GM18508 (cell line): ENCODE data around the gene AMPH.

Experiments
- ATAC-seq: cut with Tn5 transposase; IDR thresholded peaks from one replicate; pipeline ENCODE4 v1.9.1; 2021; ENCODE audit warnings: moderate number of reproducible peaks; ENCODE audit not compliant: insufficient read depth, unreplicated experiment

AMPH gene

DNA sequence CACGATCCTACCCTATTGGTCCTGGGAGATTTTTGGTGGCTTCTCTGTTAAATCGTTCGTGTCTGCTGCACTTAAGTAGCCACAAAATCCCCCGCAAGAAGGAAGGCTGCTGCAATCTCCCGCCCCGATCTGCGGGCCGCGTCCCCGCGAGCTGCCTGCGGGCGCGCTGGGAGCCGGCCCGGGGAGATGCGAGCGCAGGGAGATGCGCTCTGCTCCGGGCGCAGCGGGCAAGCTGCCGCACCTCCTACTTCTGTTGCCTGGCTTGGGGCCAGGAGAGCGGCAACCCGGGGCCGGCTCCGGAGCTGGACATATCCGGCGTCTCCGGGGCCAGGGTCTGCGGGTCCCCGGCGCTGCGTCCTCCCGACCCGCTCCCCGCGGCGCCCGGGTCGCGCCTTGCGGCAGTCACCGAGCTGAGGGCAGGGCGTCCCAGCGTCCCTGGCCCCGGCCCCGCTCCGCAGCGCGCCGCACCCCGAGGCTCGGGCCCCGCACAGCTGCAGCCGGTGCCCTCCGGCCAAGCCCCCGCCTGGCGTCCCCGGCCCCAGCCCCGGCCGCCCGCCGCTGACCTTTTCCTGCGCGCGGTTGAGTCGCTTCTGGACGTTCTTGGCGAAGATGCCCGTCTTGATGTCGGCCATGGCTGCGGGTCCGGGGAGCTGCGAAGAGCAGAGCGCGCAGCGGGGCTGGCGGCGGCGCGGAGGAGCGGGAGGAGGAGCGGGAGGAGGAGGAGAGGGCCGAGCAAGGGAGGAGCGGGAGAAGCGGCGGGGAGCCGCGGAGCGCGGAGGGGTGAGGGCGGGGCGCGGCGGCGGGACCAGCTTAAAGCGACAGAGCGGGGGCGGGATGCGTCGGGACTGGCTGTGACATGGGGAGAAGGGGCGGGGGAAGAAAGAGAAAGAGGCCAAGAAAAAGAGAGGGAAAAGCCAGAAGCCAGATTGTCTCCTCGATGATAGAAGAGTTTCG, at the start of gene AMPH:
Gene AMPH (minus strand): TSS at position 654 of the 954 bp plus-strand sequence. CDS start 22 bp downstream, at position 632.
- ATAC-seq, result no peak

DNA sequence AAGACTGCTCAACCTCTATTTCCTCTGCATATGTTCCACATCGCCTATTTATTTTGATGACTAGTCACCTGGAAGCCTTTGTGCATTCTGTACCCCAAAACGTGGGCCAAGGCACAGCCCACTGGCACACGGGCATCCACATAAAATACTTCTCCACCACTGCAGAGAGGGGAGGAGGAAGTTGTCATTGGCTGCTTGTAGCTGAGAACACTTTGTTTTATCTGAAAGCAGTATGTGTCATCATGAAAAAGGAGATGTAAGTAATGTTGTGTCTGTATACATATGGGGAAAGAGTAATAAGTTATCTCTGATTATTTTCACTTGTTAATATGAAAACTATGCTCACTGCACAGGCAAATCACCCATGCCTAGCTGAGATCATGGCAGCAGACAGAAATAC, 48.2 kb upstream of the AMPH start:
- no peak for ATAC-seq

DNA sequence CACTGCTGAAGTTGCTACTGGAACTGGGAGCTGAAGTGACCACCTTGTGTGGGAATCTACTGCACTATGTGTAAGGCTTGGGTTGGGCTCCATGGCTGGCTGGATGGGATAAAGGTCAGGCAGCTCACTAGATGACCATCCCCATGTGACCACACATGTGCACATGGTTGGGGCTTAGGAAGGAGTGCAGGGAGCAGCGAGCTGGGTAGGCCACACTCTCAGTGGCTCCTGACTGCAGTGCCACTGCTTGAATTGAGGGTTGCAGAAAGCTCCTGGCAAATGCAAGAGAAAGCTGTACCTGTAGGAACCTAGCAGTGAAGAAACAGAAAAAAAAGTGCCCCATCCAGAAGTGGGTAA, 47.5 kb upstream of the AMPH start:
- ATAC-seq, result no peak

DNA sequence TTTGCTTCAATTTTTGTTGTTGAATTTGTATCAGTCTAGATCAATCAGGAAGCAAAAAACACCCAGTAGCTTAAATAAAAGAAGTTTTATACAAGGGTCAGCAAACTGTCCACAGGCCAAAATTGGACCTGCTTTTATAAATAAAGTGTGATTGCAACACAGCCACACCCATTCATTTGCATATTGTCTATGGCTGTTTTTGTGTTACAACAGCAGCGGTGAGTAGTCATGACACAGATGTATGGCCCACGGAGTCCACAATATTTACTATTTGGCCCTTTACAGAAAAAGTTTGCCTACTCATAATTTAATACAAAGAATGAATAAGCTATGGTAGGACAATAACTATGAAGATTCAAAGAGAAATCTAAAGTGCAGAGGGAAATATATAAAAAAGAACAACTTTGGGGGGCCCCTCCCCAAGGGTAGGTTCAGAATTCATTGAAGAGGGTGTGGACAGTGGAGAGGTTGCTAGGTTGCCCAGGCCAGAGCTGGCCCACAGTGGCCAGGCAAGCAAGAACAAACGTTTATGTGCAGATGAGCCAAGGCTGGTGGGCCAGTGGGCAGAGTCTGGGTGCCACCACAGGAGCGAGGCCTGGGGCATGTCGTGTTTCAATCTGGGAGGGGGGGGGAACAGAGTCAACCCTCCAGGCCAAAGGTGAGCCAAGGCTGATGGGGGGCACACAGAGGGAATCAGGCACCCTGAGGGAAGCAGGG, 47.0 kb upstream of the AMPH start:
- no peak for ATAC-seq

DNA sequence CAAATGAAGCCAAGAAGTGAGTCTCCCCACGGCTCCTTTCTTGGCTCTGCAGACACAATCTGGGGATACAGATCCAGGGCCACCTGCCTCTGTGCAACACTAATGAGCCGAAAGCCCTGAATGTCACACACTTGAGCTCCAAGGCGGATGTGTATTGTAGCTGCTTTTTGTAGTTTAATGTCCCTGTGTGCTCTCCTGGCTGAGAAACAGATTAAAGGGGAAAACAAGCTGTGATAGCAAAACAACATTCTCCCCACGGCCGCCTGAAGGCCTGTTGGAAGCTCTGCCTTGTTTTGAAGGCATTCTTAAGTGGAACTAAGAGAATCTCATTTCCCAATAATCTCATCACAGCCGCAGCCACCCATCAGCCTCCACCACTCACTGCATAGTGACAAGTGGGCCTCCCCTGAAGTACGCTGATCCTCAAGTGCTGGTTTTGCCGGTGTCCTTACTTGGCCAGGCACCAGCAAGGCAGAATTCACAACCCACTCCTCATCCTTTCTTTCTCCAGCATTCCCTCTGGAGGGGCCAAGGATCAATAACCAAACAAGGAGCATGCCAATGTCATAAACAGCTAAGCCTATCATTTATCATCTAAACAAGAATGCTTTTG, 44.4 kb upstream of the AMPH start:
- no peak for ATAC-seq

DNA sequence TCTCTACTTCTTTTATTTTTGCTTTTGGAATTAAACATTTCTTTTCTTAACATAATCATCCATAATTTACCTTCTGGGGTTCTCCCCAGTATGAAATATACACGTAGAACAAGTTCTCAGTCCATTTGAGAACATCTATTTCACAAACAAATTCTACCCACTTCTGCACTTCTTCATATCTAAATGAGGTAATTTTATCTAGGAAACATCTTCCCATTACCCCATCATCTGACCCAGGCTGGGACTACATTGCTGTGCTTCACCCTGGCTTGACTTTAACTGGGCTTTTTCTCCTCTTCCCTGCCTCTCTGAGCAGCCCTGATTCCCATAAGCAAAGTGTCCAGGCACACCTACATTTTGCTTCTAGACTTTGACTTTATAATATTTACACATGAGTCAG, 43.3 kb upstream of the AMPH start:
- no peak for ATAC-seq

DNA sequence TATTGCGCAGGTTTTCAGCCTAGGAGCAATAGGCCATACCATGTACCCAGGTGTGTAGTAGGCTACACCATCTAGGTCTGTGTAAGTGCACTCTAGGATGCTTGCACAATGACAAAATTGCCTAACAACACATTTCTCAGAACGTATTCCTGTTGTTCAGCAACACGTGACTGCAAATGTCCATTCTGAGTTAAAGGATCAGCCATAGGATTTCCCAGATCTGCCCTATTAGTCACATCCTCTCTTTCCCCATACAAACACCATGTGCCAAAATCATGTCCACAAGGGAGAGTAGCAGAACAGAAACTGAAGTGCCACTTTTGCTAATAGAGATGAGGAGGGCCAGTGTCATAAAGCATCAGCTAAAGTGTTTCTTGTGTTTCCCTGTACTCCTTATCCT, 42.6 kb upstream of the AMPH start:
- ATAC-seq, result no peak

DNA sequence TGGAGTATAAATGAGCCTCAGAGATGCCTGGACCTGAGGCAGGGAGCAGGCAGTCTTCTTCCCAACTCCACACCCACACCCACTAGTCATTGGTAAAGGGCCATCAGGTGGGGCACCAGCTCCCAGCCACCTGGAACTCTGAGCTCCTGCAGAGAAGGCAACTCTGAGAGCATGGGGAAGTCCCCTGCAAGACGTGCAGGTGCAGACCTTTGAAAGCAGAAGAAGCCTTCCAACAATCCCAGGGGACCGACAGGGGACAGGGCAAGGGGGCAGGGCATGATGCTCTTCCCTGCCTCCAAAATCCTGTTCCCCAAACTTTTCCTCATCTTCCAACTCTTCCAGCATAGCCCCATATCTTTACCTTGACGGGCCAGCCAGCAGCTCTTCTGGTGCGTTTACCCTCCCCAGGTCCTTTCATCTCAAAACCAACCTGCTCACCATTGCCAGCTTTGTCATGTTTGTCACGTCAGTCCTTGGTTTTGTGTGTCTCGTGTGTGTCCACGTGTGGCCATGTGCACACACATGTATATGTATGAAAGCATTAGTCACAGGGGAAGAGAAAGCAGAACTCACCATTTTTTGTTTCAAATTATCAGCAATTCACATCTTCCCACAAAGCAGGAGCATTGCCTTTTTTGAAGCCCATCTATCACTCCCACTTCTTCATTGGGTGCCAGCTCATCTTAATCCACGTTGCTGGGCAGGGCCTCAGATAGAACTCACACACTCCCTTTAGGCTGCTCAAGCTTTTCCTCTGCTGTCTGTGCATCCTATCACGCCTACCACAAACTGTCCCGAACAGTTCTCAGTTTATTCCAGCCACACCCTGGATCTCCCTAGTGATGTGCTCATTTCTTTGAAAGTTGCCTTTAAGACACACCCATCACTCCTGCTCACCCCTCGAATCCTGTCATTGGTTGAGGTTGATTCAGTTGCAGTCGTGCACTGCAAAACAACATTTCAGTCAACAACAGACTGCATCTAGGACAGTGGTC, 41.0 kb upstream of the AMPH start:
- no peak for ATAC-seq

DNA sequence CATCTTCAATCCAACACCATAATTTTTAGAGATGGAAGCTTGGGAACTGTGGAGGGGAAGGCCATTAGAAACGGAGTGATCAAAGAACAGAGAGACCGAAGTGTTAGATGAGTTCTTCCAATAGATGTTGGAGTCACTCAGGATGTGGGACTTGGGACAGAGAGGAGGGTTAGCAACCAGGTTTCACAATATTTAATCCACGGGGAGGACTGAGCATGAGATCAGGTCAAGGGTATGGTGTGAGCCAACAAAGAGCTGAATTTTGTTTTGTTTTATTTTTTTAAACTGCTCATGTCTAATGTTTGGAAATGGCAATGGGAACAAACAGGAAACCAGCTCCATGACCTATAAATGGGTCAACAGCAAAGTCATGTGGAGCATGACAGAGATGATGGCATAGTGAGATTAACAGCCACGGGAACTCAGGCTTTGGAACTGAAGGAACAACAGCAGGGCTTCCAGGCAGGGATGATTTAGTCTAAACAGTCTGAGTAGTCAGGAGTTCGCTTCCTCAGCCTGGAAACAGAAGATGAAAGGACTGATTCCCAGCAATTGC, 38.9 kb upstream of the AMPH start:
- ATAC-seq, result no peak

DNA sequence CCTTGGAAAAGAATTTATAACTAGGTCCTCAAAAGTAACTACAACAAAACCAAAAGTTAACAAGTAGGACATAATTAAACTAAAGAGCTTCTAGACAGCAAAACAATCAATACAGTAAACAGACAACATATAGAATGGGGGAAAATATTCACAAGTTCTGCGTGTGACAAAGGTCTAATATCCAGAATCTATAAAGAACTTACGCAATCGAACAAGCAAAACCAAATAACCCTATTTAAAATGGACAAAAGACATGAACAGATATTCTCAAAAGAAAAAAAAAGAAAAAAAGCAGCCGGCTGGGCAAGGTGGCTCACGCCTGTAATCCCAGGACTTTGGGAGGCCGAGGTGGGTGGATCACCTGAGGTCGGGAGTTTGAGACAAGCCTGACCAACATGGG, 33.8 kb upstream of the AMPH start:
- ATAC-seq, result no peak

DNA sequence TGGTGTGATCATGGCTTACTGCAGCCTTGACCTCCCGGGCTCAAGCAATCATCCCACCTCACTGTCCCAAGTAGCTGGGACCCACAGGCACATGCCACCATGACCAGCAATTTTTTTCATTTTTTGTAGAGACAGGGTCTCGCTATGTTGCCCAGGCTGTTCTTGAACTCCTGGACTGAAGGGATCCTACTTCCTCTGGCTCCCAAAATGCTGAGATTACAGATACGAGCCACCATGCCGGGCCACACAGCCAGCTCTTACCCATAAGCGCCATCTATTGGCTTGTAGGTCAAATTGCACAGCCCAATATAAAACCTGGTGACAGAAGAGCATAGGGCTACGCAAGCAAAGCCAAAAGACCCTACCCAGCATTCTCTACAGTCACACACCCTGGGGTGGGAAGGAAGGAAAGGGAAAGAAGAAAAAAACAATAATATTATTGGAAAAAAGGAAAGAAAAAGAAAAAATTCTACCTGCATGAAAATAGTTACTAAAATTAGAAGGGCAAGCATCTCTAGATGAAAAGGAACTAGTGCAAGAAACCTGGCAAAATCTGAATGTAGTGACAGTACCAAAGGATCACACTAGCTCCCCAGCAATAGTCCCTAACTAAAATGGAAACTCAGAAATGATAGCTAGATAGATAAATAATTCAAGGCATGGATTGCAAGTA, 29.4 kb upstream of the AMPH start:
- ATAC-seq, result no peak

DNA sequence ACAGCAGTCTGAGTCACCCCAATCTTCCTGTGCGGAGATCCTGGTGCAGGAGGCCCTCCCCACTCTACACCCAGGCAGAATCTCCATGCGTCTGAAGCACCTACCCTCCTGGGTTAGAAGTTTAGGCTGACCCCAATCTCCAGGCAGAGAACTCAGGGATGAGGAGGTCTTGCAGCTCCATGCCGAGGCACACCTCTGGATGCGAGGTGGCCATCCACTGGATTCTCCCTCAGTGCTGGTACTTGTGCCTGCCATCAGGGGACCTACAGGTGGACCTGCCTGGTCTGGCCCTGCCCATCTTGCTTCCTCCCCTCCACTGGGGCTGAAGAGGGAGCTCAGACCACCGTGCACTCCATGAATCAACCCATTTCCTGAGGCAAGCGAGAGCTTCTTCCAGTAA, 28.8 kb upstream of the AMPH start:
- no peak for ATAC-seq

DNA sequence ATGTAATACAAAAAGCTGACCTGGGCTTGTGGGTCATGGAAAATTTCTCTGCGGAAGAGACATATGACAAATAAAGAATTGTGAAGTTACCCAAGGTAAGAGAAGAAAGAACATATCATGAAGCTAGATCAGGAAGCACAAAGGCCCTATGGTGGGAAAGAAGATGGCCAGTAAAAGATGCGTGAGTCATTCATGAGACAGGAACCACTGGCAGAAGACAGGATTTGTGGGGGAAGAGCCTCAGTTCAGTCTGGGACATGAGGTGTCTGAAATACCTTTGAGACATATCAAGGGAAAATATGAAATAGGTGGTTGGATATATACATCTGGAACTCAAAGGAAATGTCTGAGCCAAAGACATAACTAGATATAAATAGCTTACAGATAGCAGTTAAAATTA, 27.7 kb upstream of the AMPH start:
- no peak for ATAC-seq

DNA sequence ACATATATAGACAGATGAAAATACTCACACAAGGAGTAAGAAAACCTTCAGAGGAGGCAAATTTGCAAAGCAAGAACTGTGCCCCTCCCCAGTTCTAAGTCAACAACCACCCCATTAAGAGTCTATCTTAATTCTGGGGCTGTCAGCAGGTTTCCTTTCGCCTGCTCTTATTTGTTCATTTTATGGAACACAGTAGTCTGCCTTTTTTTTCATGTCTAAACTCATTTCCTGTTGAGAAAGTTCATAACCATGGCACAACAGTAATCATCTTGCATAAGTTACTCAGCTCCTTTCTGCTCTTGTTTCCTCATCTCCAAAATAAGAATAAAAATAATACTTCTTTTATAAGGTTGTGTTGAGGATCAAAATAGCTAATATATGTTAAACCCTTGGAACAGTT, 25.8 kb upstream of the AMPH start:
- ATAC-seq, result no peak

DNA sequence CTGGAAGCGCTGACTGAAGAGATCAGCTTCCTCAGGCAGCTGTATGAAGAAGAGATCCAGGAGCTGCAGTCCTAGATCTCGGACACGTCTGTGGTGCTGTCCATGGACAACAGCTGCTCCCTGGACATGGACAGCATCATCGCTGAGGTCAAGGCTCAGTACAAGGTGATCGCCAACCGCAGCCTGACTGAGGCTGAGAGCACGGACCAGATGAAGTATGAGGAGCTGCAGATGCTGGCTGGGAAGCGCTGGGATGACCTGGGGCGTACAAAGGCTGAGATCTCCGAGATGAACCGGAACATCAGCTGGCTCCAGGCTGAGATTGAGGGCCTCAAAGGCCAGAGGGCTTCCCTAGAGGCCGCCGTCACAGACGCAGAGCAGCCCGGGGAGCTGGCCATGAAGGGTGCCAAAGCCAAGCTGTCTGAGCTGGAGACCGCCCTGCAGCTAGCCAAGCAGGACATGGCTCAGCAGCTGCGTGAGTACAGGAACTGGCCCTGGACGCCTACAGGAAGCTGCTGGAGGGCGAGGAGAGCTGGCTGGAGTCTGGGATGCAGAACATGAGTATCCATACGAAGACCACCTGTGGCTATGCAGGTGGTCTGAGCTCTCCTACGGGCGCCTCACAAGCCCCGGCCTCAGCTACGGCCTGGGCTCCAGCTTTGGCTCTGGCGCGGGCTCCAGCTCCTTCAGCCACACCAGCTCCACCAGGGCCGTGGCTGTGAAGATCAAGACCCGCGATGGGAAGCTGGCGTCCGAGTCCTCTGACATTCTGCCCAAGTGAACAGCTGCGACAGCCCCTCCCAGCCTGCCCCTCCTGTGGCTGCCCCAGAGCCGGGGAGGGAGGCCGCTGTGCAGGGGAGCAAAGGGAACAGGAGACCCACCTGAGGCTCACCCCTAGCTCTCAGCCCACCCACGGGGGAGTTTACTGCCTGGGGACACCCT, 24.9 kb upstream of the AMPH start:
- ATAC-seq, result no peak

DNA sequence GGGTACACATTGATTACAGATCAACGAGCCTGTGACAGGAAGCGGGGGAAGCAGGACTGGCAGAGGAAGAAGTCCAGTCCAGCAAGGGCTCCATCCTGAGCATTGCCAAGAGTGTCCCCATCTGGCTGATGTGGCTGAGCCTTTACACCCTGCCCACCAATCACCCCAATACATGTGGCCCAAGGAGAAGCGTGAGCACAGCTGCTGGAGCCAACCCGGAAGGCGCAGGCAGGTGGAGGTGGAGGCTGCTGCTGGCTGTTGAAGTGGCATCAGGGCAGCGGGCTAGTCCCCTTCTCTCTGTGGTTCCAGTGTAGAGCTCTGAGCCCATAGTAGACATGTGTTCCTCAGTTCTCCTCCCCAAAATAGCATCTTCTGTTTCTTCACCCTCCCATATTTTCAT, 6.8 kb upstream of the AMPH start:
- ATAC-seq, result no peak

DNA sequence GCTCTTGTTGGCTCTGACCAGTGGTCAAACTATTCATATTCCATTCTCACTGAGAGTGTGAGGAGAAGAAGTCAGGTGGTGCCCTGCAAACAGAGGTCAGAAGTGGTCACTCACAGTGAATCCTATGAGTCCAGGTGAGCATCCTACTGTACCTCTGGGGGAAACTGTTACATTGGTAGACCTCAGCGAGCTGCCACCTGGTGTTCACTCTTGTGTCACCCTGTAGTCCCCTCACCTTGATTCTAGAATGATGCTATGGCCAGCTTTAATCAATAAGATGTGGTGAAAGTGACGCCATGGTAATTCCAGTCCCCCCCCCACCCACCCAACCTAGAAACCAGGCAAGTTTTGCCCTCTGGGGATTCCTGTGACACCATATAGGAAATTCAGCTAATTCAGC, 1.2 kb upstream of the AMPH start:
- ATAC-seq, result no peak
